Brain pericyte (primary cell): ENCODE measurements around the gene TREML2.

Experiments used
- DNase-seq: peaks from one replicate; pipeline ENCODE4 v3.0.0-alpha.2; 2012; ENCODE audit warnings: low read depth, low spot score

TREML2 gene

DNA sequence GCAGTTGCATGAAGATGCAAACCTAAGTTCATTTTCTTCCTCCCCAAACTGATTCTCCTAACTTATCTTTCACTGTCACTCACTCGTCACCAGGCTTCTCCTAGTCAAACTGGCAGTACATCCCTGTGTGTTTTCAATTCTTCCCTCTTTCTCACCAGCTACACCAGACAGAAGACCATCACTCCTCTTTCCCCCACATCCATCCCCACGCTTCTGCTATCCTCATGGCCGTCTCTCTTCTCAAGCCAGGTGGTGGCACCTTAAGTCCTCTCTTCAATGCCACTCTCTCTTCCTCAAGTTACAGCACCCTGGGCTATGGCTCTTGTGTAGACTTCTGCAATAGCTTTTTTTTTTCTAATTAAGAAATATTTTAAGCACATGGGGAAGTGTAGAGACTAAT is 23.7 kb downstream of the TREML2 start:
- DNase-seq: no peak

DNA sequence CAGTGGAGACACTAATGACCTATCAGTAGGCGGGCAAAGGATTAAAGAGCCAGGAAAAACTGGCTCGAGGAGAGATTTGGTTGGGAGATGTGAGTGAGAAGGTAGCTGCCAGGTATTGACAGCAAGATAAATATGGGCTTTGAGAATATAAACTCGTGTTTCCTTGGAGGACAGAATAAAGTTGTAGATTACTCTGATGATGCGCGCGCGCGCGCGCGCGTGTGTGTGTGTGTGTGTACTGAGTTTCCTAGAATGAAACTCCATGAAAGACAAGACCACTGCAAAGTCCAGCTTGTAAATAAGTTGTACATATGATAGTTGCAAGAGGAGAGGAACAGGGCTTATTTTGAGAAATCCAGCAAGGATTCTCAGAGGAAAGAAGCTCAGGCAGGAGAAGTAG is 24.8 kb downstream of the TREML2 start:
- DNase-seq: no peak

DNA sequence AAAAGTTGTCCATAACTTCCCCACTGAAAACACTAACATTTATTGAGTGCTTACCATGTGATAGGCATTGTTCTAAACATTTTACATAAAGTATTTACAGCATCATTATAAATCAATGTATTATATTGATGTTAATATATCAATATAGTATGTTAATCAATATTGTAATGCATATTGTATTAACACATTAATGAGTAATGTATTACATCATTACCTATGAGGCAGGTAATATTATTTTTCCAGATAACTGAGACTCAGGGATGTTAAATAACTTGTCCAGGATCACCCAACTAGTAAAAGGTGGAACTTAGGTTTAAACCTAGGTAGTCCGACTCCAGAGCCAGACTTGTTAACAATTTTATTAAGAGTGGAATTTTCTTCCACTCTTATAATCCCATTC is 25.9 kb downstream of the TREML2 start:
- no peak for DNase-seq

DNA sequence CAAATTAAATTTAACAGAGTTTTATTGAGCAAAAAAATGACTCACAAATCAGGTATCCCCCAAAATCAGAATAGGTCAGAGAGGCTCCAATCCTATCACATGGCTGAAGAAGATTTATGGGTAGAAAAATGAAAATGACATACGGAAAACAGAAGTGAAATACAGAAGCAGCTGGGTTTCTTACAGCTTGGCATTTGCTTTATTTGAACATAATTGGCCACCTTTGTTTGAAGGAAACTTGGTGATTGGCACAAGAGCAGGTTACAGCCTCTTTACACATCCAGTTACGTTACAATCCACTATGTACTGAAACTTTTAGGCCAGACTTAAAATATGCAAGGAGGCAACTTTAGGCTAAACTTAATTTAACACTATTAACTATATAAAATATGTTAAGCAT is 26.3 kb downstream of the TREML2 start:
- no peak for DNase-seq

DNA sequence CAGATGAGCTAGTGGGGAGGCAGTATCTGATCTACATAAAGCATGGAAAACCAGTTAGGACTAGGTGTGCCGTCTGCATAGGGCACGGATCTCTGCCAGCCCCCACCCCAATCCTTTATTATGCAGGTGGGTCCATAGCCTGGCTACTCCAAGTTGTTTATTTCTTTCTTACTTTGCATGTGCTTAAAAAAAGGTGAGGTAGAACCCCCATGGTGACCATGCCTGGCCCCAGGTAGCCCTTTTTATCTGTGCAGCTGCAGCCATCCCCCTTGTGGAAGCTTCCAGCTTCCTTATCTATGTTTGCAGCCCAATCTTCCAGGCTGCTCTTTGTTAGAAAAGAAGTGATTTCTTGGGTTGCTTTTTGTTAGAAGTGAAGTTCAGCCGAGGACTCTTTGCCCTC is 29.0 kb downstream of the TREML2 start:
- DNase-seq: no peak

DNA sequence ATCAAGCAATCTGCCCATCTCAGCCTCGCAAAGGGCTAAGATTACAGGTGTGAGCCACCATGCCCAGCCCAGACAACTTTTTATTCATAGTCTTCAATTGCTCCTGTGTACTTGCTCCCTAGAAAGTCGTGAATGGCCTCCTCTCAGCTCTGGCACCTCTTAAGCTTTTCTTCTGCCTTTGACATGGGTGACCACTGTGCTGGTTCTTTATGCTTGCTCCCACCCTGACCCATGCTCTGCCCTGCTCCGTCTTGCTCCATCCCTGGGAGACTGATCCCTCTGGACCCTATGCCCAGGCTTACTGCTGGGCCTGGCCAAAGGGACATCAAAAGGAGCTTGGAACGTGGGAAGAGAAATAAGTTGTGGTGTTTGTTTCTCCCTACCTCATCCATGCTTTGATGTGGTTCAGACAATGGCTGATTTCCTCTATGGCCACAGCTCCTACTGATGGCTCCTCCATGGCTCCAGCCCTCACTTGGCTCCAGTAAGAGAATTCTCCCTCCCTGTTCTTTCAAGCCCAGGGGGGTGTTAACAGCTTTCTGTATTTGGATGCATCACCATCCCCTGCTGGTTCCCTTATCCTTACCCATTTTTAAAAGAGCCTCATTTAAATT is 30.3 kb downstream of the TREML2 start:
- DNase-seq: no peak

DNA sequence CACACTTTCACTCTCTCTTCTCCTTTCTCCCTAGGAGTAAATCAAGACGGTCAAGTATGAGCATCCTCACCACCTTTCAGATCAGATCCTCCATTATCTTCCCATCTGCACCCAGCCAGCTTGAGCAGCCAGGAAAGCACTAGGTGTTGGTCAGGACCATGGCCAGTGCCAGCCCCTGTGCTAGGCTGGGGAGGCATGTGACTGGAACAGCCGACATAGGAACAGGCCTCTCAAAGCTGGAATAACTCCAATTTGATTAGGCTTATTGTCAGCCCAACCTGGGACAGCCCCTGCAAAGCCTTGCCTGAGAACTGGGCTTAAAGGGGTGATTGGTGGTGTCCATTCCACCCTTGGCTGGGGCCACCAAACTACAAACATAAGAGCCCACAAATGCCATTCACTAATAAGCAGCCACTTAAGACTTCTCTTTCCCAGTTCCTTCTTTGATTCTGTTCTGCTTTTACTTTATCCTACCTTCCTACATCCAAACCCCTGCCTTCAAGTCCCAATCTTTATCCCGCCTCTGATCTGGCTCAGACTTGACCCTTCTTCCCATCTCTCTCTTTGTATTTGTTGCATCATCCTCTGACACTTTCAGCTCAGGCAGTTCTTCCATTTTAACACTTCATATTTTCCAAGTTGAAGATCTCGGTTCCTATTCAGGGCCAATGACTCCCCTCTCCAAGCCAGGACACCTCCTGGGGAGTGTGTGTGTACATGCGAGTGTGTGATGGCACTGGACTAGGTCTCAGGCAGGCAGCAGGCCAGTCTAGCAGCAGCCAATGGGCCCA is 33.6 kb downstream of the TREML2 start:
- DNase-seq: no peak

DNA sequence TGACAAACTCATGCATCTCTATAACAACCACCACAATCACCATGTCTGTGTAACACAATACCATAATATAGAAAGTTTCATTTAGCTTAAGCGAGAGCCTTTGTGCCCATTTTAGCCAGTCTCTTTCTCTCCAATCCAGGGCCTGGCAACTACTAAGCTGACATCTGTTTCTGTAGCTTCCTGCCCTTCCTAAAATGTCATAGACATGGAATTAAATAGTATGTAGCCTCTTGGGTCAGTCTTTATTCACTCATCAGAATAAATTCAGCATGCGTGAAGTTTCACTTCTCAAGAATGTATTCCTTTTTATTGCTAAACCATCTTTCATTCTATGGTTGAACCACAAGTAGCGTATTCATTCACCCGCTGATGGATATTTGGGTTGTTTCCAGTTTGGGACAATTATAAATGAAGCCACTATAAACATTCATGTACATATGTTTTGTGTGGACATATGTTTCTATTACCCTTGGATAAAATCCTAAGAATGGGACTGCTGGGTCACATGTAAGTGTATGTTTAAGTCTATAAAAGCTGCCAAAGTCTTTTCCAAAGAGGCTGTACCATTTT is 36.3 kb downstream of the TREML2 start:
- no peak for DNase-seq

DNA sequence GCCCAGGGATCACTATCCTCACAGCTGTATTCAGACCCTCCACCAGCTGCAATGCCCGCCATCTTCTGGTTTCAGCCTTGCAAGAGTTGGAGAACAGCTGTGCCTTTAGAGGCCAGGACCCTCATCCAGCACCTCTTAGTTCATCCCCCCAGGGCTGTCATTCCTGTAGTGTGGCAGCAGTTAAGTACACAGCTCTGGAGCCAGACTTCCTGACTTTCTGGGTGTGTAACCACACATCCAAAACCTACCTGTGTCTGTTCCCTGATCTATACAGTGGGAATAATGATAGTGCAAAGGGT is 37.6 kb downstream of the TREML2 start:
- no peak for DNase-seq

DNA sequence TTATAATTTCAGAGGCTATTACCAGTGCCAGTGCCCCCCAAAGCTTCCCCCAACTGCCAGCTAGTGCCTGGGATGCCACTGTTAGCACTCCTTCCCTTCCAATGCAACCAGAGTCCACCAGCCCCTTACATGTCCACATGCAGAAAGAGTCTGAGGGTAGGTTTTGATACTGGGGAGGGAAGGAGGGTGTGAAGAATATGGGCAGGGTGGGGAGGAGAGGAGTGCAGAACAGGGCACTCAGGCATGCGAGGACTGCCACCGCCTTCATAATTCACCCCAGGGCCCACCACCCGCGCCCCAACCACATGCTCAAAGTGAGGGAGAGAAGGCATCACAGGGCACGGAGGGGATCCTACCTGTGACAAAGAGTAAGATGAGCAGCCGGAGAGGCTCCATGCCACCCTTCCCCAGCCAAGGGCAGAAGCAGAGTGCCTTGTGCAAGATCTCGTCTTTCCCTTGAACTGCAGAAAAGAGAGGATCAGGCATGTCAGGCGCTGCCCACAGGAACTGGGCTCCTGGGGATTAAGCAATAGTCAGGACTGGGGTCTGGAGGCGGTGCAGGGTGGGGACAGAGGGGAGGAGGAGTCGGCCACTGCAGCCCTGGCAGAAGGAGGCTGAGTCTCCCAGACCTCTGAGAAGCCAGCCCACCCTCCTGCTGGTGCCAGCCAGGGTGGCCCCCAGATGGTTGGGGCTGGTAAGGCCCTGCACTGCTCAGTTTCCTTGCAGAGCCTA is 38.1 kb downstream of the TREML2 start, which contains the start of gene TREM2:
Gene TREM2 (minus strand): TSS at position 430 of the 732 bp plus-strand sequence. CDS start 34 bp downstream, at position 396.
- no peak for DNase-seq

DNA sequence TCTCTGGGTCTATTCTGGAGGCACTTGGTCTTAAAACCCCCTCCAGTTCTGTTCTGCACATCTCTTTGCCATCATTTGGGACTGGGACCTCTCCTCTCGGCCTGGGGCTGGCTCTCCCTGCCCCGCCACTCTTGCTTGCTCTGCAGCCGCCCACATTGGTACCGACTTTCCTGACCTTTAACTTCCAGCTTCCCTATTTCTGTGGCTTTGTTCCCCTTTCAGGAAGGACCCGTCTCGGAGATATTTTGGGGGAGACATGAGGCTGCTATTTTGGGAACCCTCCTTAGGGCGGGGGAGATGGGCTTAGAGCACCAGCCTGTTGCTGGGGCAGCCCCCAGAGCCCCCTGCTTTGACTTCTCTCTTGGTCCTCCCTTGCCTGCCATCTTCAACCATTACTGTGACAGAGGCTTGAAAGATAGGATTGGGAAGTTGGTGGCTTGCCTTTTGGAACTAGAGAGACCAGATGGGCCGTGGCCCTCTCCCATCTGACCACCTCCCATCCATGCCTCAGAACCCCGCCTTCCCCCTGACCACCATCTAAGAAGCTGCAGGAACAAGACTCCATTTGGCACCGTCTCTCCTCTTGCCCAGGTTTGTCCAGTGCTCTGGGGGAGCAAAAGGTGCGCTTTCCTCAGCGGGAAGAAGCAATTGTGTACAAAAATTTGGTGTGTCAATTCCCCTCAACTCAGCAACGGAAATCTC is 38.9 kb downstream of the TREML2 start:
- DNase-seq: no peak

DNA sequence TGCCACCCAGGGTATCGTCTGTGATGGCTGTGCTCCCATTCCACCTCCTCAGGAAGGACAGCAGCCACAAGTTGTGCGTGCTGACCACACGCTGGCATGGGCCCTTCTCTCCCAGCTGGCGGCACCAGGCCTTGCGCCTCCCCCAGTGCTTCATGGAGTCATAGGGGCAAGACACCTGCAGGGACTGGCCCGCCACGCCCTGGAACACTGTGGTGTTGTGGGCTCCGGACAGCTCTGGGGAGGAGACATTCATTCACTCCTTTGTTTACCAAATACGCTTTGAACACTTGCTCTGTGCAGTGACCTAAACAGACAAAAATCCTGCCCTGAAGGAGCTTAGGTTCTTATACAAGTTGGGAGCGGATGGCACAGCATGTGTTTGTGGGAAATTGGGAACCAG is 39.6 kb downstream of the TREML2 start:
- no peak for DNase-seq

DNA sequence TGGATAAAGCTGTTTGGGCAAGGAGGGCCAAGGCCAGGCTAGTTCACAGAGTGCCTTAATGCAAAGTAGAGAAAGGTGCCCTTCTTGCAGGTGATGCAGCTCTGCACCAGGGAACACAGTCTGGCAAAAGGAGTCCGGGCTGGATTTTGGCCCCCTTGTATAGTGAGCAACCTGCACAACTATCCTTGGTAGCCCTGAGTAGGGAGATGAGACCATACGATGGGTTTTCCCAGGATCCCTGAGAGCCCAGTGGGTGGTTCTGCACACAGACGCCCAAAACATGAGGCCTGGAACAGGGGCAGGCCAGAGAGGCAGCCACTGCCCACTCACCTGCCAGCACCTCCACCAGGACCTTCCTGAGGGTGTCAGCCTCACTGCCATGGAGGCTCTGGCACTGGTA is 40.0 kb downstream of the TREML2 start:
- DNase-seq: no peak

DNA sequence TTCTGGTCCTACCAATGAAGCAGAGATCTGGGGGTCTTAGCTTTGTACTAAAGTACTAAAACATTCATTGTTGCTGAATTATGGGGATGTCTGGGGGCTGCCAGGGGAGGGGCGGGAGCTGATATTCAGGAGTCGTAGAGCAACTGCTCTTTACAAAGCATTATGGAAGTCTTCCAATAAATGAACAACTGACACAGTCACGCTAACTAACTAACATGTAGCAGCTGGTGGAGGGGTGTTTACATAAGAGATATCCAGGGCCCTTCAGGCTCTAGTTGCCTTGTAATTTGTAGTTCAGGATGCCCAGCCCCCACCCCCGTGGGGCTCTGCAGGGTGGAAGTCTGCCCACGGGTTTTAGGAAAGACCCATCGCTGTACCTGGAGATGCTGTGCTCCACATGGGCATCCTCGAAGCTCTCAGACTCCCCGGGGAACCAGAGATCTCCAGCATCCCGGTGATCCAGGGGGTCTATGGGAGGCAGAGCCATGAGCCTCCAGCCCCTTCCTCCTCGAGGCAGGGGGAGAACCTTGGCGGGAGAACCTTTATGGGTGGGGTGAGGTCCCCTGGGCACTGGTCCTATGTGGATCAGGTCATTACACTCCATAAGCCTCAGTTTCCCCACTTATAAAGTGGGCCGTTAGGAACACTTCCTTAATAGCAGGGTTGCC is 41.4 kb downstream of the TREML2 start:
- DNase-seq: no peak

DNA sequence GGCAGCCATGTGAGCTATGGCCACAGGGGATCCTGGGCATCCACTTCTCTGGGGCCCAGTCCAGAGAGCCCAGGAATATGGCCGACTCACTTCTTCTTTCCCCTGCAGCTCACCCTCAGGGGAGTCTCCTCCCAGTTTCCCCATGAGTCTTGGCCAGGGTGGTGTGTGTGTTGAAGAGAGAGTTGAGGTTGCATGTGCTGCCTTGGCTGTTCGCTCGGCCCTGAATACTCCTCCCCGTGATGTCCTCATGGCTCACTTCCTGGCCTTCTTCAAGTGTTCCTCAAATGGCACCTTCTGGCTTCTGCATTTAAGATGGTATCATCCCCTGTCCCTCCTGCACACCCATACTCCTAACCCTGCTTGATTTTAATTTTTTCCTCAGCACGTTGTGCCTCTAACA is 43.6 kb downstream of the TREML2 start:
- no peak for DNase-seq

DNA sequence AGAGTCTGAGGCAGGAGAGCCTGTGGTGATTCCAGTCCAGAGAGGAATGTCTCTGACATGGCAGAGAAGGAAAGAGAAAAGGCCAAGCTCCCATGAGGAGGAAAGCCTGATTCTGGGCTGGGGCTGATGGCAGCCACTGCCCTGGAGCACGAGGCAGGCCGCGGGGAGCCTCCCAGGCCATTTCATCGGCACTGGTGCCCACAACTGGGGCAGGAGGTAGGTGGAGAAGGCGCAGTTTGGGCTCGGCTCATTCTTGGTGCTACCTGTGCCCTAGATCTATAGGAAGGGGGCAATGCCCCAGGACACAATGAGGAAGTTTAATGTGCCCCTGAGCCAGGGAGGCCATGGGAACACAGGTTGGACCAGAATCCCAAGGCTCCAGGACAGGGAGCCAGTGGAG is 44.2 kb downstream of the TREML2 start:
- no peak for DNase-seq

DNA sequence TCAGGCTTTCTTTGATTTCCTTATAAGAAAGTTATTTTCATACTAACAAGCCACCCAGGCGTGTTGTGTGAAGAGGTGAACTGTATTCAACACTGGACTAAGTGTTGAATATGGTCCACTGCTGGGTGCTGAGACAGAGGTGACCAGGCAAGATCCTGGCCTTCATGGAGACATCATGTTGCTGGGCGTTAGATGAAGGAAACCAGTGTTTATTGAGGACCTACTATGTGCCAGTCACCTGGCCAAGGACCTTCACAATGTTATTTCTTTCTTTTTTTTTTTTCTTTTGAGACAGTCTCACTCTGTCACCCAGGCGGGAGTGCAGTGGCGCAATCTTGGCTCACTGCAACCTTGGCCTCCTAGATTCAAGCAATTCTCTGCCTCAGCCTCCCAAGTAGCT is 44.9 kb downstream of the TREML2 start:
- no peak for DNase-seq

DNA sequence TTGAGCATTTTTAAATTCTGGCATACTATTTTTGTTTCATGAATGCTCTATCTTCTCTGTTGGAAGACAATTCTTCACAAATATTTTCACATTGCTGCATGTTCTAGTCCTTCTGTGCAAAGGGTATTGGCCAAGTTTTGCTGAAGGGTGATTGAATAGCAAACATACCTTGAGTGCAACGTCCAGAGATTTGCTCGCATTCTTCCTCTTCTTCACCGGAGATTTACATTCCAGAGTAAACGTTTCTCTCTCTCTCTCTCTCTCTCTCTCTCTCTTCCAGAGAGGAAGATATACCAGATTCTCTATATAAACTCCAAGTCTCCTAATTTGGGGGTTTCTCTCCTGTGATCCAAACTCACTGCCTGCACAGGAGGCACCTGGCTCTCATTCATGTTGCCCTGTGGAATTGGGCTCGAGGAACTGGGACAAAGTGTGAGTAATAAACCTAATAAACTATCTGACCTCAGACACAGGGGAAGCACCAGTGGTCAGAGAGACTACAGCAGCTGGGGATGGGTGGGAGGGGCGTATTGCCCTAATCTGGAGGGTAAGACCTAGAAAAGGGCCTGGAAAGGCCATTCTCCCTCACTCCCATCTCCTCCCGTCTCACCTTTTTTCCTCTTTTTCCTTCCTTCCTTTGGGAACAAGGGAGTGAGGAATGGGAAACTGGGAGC is 45.7 kb downstream of the TREML2 start:
- no peak for DNase-seq

DNA sequence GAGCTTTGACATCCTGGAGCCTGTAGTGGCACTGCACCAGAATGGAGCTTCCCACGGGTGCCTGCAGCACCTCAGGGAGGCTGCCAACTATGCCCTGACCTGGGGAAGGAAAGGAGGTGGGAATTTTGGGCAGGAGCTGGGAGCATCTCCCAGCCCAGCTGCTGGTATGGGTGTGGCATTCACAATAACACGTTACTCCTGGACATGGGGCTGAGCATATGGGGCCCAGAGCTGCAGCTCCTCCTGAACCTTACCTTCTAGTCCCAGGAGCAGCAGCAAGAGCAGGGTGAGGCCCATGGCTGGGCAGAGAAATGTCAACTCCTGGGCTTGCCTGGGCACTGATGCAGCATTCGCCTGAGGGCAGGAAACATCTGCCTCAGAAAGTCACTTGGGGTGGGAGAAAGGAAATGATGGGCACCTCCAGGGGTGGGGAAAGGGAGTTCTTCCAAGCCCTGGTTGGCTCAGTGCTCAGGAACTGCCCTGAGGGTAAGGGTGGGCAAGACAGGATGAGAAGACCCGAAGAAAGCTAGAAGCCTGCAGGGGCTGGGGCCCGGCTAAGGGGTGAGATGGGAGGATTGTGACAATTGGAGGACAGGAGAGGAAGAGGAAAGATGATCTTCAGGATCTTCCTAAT is 46.8 kb downstream of the TREML2 start, which contains the start of gene TREML1:
Gene TREML1 (minus strand): TSS at position 356 of the 634 bp plus-strand sequence. CDS start 59 bp downstream, at position 297.
- DNase-seq: no peak

DNA sequence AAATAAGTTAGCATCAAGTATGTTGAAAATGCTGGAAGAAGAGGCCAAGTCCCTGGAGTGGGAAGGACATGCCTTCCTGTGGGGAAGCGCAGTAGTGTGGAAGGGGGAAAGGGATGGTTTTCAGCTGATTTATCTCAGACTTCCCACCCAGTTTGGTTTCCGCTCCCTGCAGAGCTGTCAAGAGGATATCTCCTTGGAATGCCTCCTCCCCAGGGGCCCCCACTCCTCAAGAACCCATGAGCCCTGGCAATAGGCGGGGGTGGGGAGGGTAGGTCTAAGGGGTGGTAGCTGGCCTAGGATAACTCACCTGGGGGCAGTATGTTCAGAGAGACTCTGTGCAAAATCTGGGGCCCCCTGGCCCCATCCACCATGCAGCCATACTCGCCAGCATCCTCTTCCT is 47.5 kb downstream of the TREML2 start:
- no peak for DNase-seq
